NT2/D1 (cell line): ENCODE measurements around the gene GSG1L2.

Source experiments
- DNase-seq: peaks from one replicate; pipeline ENCODE4 v3.0.0-alpha.2; 2011; ENCODE audit warnings: low read depth, low spot score
- H3K27me3 ChIP-seq: 2 replicates; pipeline ENCODE4 v1.6.0; 2011; ENCODE audit warnings: mild to moderate bottlenecking; ENCODE audit not compliant: insufficient read length, insufficient read depth
- H3K36me3 ChIP-seq: 2 replicates; pipeline ENCODE4 v1.6.1; 2011; ENCODE audit warnings: mild to moderate bottlenecking, low read length, mixed read lengths; ENCODE audit not compliant: insufficient read depth, insufficient read length
- H3K4me1 ChIP-seq: 2 replicates; pipeline ENCODE4 v1.5.1; 2011; ENCODE audit not compliant: insufficient read depth, insufficient read length
- H3K4me3 ChIP-seq: 2 replicates; pipeline ENCODE4 v1.5.1; 2011; ENCODE audit warnings: low read depth; ENCODE audit not compliant: insufficient read length
- H3K9ac ChIP-seq: 2 replicates; pipeline ENCODE4 v1.6.0; 2011; ENCODE audit warnings: low read depth; ENCODE audit not compliant: insufficient read length
- H3K9me3 ChIP-seq: 2 replicates; pipeline ENCODE4 v1.5.1; 2011; ENCODE audit warnings: mild to moderate bottlenecking, low read length; ENCODE audit not compliant: insufficient read depth
- SUZ12 ChIP-seq: IDR thresholded peaks from 2 replicates; pipeline ENCODE4 v1.6.1; 2011; ENCODE audit not compliant: insufficient read length, insufficient read depth; ENCODE audit errors: extremely low read depth
- YY1 ChIP-seq: IDR thresholded peaks from 2 replicates; pipeline ENCODE4 v1.6.1; 2011; ENCODE audit not compliant: insufficient read length, insufficient read depth
- ZNF274 ChIP-seq: IDR thresholded peaks from 2 replicates; pipeline ENCODE4 v1.6.1; 2011; ENCODE audit warnings: mild to moderate bottlenecking, low read depth, low read length

The GSG1L2 gene

GRCh38 chr17:9760266-9760665, 61.6 kb downstream of the GSG1L2 start:
- H3K9ac ChIP-seq: no peak overlapping the region
- no peak overlapping the region for H3K4me3 ChIP-seq
- H3K27me3 ChIP-seq: no peaks in the 10 kb centered on the region
- no peak for DNase-seq
- H3K9me3 ChIP-seq: no peaks in the 10 kb centered on the region
- no peak for TF ChIP-seq ZNF274
- TF ChIP-seq SUZ12: no peak
- no peak for TF ChIP-seq YY1
- no peaks in the 10 kb centered on the region for H3K4me1 ChIP-seq
- H3K36me3 ChIP-seq: no peaks in the 10 kb centered on the region

- no peak for DNase-seq
- no peak overlapping the region for H3K9ac ChIP-seq
- no peaks in the 10 kb centered on the region for H3K27me3 ChIP-seq
- H3K9me3 ChIP-seq: no peaks in the 10 kb centered on the region
- no peaks in the 10 kb centered on the region for H3K4me1 ChIP-seq
- H3K4me3 ChIP-seq: no peak overlapping the region
- H3K36me3 ChIP-seq: no peaks in the 10 kb centered on the region
- TF ChIP-seq YY1 (no peak), SUZ12 (no peak), ZNF274 (no peak)
These were observed 66.8 kb downstream of the GSG1L2 start for GRCh38 chr17:9755083-9755482.
